Mucosa of stomach (tissue), 1 donor: Measurements from ENCODE around the gene UBFD1.

ENCODE experiments used
- H3K27me3 ChIP-seq: one replicate; pipeline ENCODE4 v1.7.0; 2013; ENCODE audit warnings: mild to moderate bottlenecking, low read length; ENCODE audit not compliant: control insufficient read depth, insufficient read depth
- H3K36me3 ChIP-seq: one replicate; pipeline ENCODE4 v1.7.0; 2013; ENCODE audit warnings: low read length; ENCODE audit not compliant: control insufficient read depth, insufficient read depth
- H3K4me1 ChIP-seq: one replicate; pipeline ENCODE4 v1.7.0; 2013; ENCODE audit warnings: mild to moderate bottlenecking, low read length; ENCODE audit not compliant: control insufficient read depth, insufficient read depth
- H3K4me3 ChIP-seq: one replicate; pipeline ENCODE4 v1.7.0; 2013; ENCODE audit warnings: low read length
- H3K9ac ChIP-seq: one replicate; pipeline ENCODE4 v1.7.0; 2013; ENCODE audit warnings: mild to moderate bottlenecking, low read length, moderate library complexity
- H3K9me3 ChIP-seq: one replicate; pipeline ENCODE4 v1.7.0; 2013; ENCODE audit warnings: mild to moderate bottlenecking, low read length, moderate library complexity; ENCODE audit not compliant: control insufficient read depth
- donor health status: Pancreatic carcinoma.

UBFD1 gene

GRCh38 chr16:23557779-23558702 is 514 bp downstream of the UBFD1 start:
- H3K9ac ChIP-seq, result peak overlapping the region; percentile 71
- H3K36me3 ChIP-seq, result peaks cover 7% of the 10 kb centered on the region
- H3K4me3 ChIP-seq, result peak overlapping the region; percentile 48
- H3K4me1 ChIP-seq, result peaks cover 13% of the 10 kb centered on the region
- H3K27me3 ChIP-seq, result no peaks in the 10 kb centered on the region
- H3K9me3 ChIP-seq, result no peaks in the 10 kb centered on the region

GRCh38 chr16:23561586-23561985 is 4.1 kb downstream of the UBFD1 start:
- Histone ChIP-seq H3K36me3 (peaks cover 14% of the 10 kb centered on the region), H3K27me3 (no peaks in the 10 kb centered on the region), H3K4me3 (no peak overlapping the region), H3K9me3 (no peaks in the 10 kb centered on the region), H3K9ac (no peak overlapping the region), H3K4me1 (peaks cover 10% of the 10 kb centered on the region)

DNA sequence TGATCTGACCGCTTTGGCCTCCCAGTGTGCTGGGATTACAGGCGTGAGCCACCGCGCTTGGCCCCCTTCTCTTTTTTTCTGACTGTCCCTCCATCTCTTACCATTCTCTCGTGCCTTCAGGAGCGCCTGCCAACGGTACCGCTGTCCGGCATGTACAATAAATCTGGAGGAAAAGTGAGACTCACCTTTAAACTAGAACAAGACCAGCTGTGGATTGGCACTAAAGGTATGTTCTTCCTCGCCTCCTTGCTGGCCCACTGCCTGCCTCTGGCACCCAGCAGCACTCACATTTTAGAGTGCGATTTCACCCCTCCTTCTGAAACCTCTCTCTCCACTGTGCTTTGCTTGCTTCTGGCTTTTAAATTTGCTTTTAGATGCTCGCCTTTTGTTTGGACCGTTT is 5.0 kb downstream of the UBFD1 start:
- Histone ChIP-seq H3K9ac (no peak overlapping the region), H3K4me1 (peaks cover 5% of the 10 kb centered on the region), H3K36me3 (peaks cover 14% of the 10 kb centered on the region), H3K9me3 (no peaks in the 10 kb centered on the region), H3K27me3 (no peaks in the 10 kb centered on the region), H3K4me3 (no peak overlapping the region)

GRCh38 chr16:23563186-23563585 is 5.7 kb downstream of the UBFD1 start:
- H3K9ac ChIP-seq, result no peak overlapping the region
- H3K4me3 ChIP-seq, result no peak overlapping the region
- H3K36me3 ChIP-seq, result peaks cover 14% of the 10 kb centered on the region
- peaks cover 5% of the 10 kb centered on the region for H3K4me1 ChIP-seq
- no peaks in the 10 kb centered on the region for H3K27me3 ChIP-seq
- no peaks in the 10 kb centered on the region for H3K9me3 ChIP-seq

GRCh38 chr16:23564575-23565363 is 7.2 kb downstream of the UBFD1 start:
- no peaks in the 10 kb centered on the region for H3K4me1 ChIP-seq
- H3K9me3 ChIP-seq, result no peaks in the 10 kb centered on the region
- H3K36me3 ChIP-seq, result peaks cover 18% of the 10 kb centered on the region

DNA sequence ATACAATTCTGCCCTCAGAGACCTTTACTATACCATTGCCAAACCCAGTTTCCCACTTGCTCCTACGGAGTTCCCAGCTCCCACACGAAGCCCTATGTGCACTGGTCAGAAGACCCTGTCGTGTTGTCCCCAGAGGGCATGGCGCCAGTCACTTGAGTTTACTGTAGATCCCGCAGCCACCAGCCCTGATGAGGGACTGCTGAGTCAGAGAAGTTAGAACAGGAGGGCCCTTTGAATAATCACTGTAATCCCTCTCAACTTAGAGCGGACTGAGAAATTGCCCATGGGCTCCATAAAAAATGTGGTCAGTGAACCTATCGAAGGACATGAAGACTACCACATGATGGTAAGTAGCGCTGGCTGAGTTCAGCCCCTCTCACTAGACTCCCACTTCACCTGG is 9.2 kb downstream of the UBFD1 start:
- H3K4me1 ChIP-seq, result no peaks in the 10 kb centered on the region
- no peaks in the 10 kb centered on the region for H3K9me3 ChIP-seq
- H3K9ac ChIP-seq, result no peak overlapping the region
- H3K27me3 ChIP-seq, result no peaks in the 10 kb centered on the region
- peaks cover 17% of the 10 kb centered on the region for H3K36me3 ChIP-seq
- H3K4me3 ChIP-seq, result no peak overlapping the region

More at GRCh38 chr16:23564575-23565363, 7.2 kb downstream of the UBFD1 start:
- Histone ChIP-seq H3K9ac (no peak overlapping the region), H3K27me3 (no peaks in the 10 kb centered on the region), H3K4me3 (no peak overlapping the region)

DNA sequence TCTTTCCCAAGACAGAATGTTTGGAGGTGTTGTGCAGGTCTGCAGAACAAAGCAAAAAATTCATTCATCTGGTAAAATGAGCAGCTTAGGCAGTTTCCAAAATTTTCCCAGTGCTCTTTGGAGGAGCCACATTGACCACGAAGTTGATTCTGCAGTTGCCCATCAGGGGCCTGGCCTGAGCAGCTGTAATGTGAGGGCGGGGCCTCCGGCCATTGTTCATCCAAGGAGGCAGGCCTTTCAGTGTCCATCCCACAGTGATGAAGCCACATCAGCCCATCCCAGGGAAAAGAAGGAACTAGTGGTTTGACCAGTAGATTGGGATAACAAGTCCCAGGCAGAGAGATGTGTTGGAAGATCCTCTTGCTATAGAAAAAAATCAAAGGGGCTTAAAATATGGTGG is 10.1 kb downstream of the UBFD1 start:
- peaks cover 17% of the 10 kb centered on the region for H3K36me3 ChIP-seq
- H3K9me3 ChIP-seq, result no peaks in the 10 kb centered on the region
- H3K9ac ChIP-seq, result no peak overlapping the region
- no peak overlapping the region for H3K4me3 ChIP-seq
- no peaks in the 10 kb centered on the region for H3K4me1 ChIP-seq
- H3K27me3 ChIP-seq, result no peaks in the 10 kb centered on the region

GRCh38 chr16:23570992-23571632 is 13.6 kb downstream of the UBFD1 start:
- H3K4me1 ChIP-seq, result no peaks in the 10 kb centered on the region
- H3K4me3 ChIP-seq, result no peak overlapping the region
- H3K9ac ChIP-seq, result no peak overlapping the region
- no peaks in the 10 kb centered on the region for H3K27me3 ChIP-seq
- no peaks in the 10 kb centered on the region for H3K9me3 ChIP-seq
- H3K36me3 ChIP-seq, result peaks cover 10% of the 10 kb centered on the region

DNA sequence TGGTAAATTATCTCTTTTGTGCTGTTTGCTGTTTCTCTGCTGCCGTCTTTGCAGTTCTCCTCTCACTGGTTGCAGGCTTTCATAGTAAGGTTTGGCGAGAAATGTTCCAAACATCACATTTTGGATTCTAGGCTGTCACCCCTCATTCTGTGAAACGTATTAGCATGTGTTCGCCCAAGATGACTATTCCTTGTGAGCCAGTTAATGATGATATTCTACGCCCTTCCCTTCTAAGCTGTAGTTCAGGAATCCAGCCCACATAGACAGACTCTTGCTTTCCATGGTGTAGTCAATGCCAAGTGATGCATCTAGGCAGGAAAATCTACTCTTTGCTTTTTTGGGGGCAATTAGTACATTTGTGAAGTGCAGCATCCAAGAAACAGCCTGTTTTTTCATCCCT is 14.4 kb downstream of the UBFD1 start:
- Histone ChIP-seq H3K27me3 (no peaks in the 10 kb centered on the region), H3K36me3 (peaks cover 10% of the 10 kb centered on the region), H3K9ac (no peak overlapping the region), H3K4me3 (no peak overlapping the region), H3K4me1 (no peaks in the 10 kb centered on the region), H3K9me3 (no peaks in the 10 kb centered on the region)

- Histone ChIP-seq H3K27me3 (no peaks in the 10 kb centered on the region), H3K36me3 (peaks cover 10% of the 10 kb centered on the region), H3K4me3 (no peak overlapping the region), H3K9me3 (no peaks in the 10 kb centered on the region), H3K4me1 (no peaks in the 10 kb centered on the region), H3K9ac (no peak overlapping the region)
Observed at GRCh38 chr16:23572394-23572793, 14.9 kb downstream of the UBFD1 start.

- no peaks in the 10 kb centered on the region for H3K9me3 ChIP-seq
- no peak overlapping the region for H3K4me3 ChIP-seq
- H3K9ac ChIP-seq, result no peak overlapping the region
- H3K4me1 ChIP-seq, result no peaks in the 10 kb centered on the region
- H3K27me3 ChIP-seq, result no peaks in the 10 kb centered on the region
- peaks cover 5% of the 10 kb centered on the region for H3K36me3 ChIP-seq
Observed at GRCh38 chr16:23573817-23574216, 16.3 kb downstream of the UBFD1 start.

- H3K36me3 ChIP-seq, result peaks cover 8% of the 10 kb centered on the region
Observed at GRCh38 chr16:23575834-23576233, 18.3 kb downstream of the UBFD1 start.

More at GRCh38 chr16:23575834-23576233, 18.3 kb downstream of the UBFD1 start:
- Histone ChIP-seq H3K4me1 (no peaks in the 10 kb centered on the region), H3K9ac (no peak overlapping the region), H3K27me3 (no peaks in the 10 kb centered on the region), H3K4me3 (no peak overlapping the region), H3K9me3 (no peaks in the 10 kb centered on the region)
